Amniotic epithelial cell (primary cell): ENCODE data around the gene CNN2.

Experiments used
- DNase-seq: peaks from one replicate; pipeline ENCODE4 v3.0.0-alpha.2; 2010; ENCODE audit warnings: low read depth

The CNN2 gene

GRCh38 chr19:1065606-1066109 is 39.2 kb downstream of the CNN2 start:
- no peak for DNase-seq

- DNase-seq: no peak
These were observed 39.9 kb downstream of the CNN2 start for GRCh38 chr19:1066251-1066747.

- no peak for DNase-seq
These were observed 40.4 kb downstream of the CNN2 start, which contains the start of gene ARHGAP45 for GRCh38 chr19:1066748-1067340. TSS of gene ARHGAP45 (plus strand) at chr19:1067167. CDS start at chr19:1067406, 239 bp downstream.

- DNase-seq: no peak
These were observed 41.0 kb downstream of the CNN2 start for GRCh38 chr19:1067341-1067957.

- DNase-seq: no peak
These were observed 41.9 kb downstream of the CNN2 start for GRCh38 chr19:1068009-1069001.

- DNase-seq: no peak
These were observed 42.8 kb downstream of the CNN2 start for GRCh38 chr19:1069009-1069779.

GRCh38 chr19:1070576-1070930 is 44.1 kb downstream of the CNN2 start:
- no peak for DNase-seq

- DNase-seq: no peak
These were observed 44.8 kb downstream of the CNN2 start for GRCh38 chr19:1070931-1071791.

- DNase-seq: no peak
These were observed 46.1 kb downstream of the CNN2 start for GRCh38 chr19:1072371-1073015.

GRCh38 chr19:1073063-1073955 is 46.9 kb downstream of the CNN2 start:
- no peak for DNase-seq

GRCh38 chr19:1073956-1074517 is 47.6 kb downstream of the CNN2 start:
- DNase-seq: no peak

- DNase-seq: no peak
These were observed 48.3 kb downstream of the CNN2 start for GRCh38 chr19:1074544-1075283.

GRCh38 chr19:1076046-1076386 is 49.6 kb downstream of the CNN2 start:
- DNase-seq: no peak

- DNase-seq: no peak
These were observed 50.5 kb downstream of the CNN2 start for GRCh38 chr19:1076951-1077350.

- no peak for DNase-seq
These were observed 53.2 kb downstream of the CNN2 start for GRCh38 chr19:1079566-1080111.

GRCh38 chr19:1080360-1081161 is 54.2 kb downstream of the CNN2 start:
- no peak for DNase-seq
